ENCODE measurements around the gene TNFRSF18.
A peak's percentile ranks its signal among the peaks of the same experiment; 100 is the strongest.

Gene TNFRSF18

GRCh38 chr1:1220197-1220596 is 13.8 kb upstream of the TNFRSF18 start:
- FAIRE-seq = no peak
- DNase-seq (ENCODE audit: insufficient read length, low spot score) = no peak

GRCh38 chr1:1219341-1219740 is 12.9 kb upstream of the TNFRSF18 start:
- no peak for TF ChIP-seq POLR2AphosphoS5 (IDR thresholded peaks at IDR 0.05; ENCODE audit: low read depth, low read length)
- DNase-seq (ENCODE audit: insufficient read length, low spot score) (no peak), FAIRE-seq (no peak)

More at GRCh38 chr1:1220197-1220596, 13.8 kb upstream of the TNFRSF18 start:
- TF ChIP-seq POLR2AphosphoS5 (IDR thresholded peaks at IDR 0.05; ENCODE audit: low read depth, low read length) = no peak
- TF ChIP-seq POU2F2 (IDR thresholded peaks at IDR 0.05; ENCODE audit: low read depth, low read length) = no peak
- no peak for TF ChIP-seq TAF1 (IDR thresholded peaks at IDR 0.05; ENCODE audit: low read depth, low read length)
- TF ChIP-seq PAX5 (IDR thresholded peaks at IDR 0.05; ENCODE audit: insufficient read depth, low read length, severe bottlenecking) = no peak
- TF ChIP-seq POLR2A (IDR thresholded peaks at IDR 0.05; ENCODE audit: low read depth, low read length) = no peak

GRCh38 chr1:1218524-1219200 is 12.3 kb upstream of the TNFRSF18 start:
- TF ChIP-seq POLR2A (IDR thresholded peaks at IDR 0.05; ENCODE audit: low read depth, low read length) (no peak), POU2F2 (IDR thresholded peaks at IDR 0.05; ENCODE audit: low read depth, low read length) (0 out of 2 replicates have a peak, but pooled peaks have one; percentile 18), SPI1 (IDR thresholded peaks at IDR 0.05; ENCODE audit: low read depth, low read length) (no peak)
- DNase-seq (ENCODE audit: insufficient read length, low spot score) = no peak
- FAIRE-seq = no peak

GRCh38 chr1:1217621-1218523 is 11.5 kb upstream of the TNFRSF18 start:
- TF ChIP-seq POLR2A (IDR thresholded peaks at IDR 0.05; ENCODE audit: low read depth, low read length) (no peak), PAX5 (IDR thresholded peaks at IDR 0.05; ENCODE audit: insufficient read depth, low read length, severe bottlenecking) (no peak), POU2F2 (IDR thresholded peaks at IDR 0.05; ENCODE audit: low read depth, low read length) (no peak), SPI1 (IDR thresholded peaks at IDR 0.05; ENCODE audit: low read depth, low read length) (no peak), TAF1 (IDR thresholded peaks at IDR 0.05; ENCODE audit: low read depth, low read length) (no peak), POLR2AphosphoS5 (IDR thresholded peaks at IDR 0.05; ENCODE audit: low read depth, low read length) (no peak)
- FAIRE-seq = no peak
- DNase-seq (ENCODE audit: insufficient read length, low spot score) = no peak

GRCh38 chr1:1216770-1217620 is 10.6 kb upstream of the TNFRSF18 start:
- DNase-seq (ENCODE audit: insufficient read length, low spot score) (no peak), FAIRE-seq (no peak)
- TF ChIP-seq POLR2AphosphoS5 (IDR thresholded peaks at IDR 0.05; ENCODE audit: low read depth, low read length) = no peak
- TF ChIP-seq TAF1 (IDR thresholded peaks at IDR 0.05; ENCODE audit: low read depth, low read length) = no peak
- no peak for TF ChIP-seq POLR2A (IDR thresholded peaks at IDR 0.05; ENCODE audit: low read depth, low read length)
- TF ChIP-seq PAX5 (IDR thresholded peaks at IDR 0.05; ENCODE audit: insufficient read depth, low read length, severe bottlenecking) = no peak

- TF ChIP-seq POLR2AphosphoS5 (IDR thresholded peaks at IDR 0.05; ENCODE audit: low read depth, low read length) = no peak
- no peak for TF ChIP-seq TAF1 (IDR thresholded peaks at IDR 0.05; ENCODE audit: low read depth, low read length)
- no peak for TF ChIP-seq POLR2A (IDR thresholded peaks at IDR 0.05; ENCODE audit: low read depth, low read length)
- TF ChIP-seq SPI1 (IDR thresholded peaks at IDR 0.05; ENCODE audit: low read depth, low read length) = no peak
- no peak for TF ChIP-seq PAX5 (IDR thresholded peaks at IDR 0.05; ENCODE audit: insufficient read depth, low read length, severe bottlenecking)
- TF ChIP-seq POU2F2 (IDR thresholded peaks at IDR 0.05; ENCODE audit: low read depth, low read length) = no peak
- FAIRE-seq = no peak
- DNase-seq (ENCODE audit: insufficient read length, low spot score) = no peak
Measured at GRCh38 chr1:1215881-1216605, 9.7 kb upstream of the TNFRSF18 start.

- no peak for TF ChIP-seq POU2F2 (IDR thresholded peaks at IDR 0.05; ENCODE audit: low read depth, low read length)
- TF ChIP-seq POLR2AphosphoS5 (IDR thresholded peaks at IDR 0.05; ENCODE audit: low read depth, low read length) = 0 out of 2 replicates have a peak, but pooled peaks have one; percentile 9
- no peak for DNase-seq (ENCODE audit: insufficient read length, low spot score)
- FAIRE-seq = no peak
Measured at GRCh38 chr1:1215080-1215676, 8.8 kb upstream of the TNFRSF18 start.

- peak; percentile 88 for FAIRE-seq
- DNase-seq (ENCODE audit: insufficient read length, low spot score) = no peak
- no peak for TF ChIP-seq POU2F2 (IDR thresholded peaks at IDR 0.05; ENCODE audit: low read depth, low read length)
- TF ChIP-seq POLR2A (IDR thresholded peaks at IDR 0.05; ENCODE audit: low read depth, low read length) = no peak
- TF ChIP-seq POLR2AphosphoS5 (IDR thresholded peaks at IDR 0.05; ENCODE audit: low read depth, low read length) = no peak
- no peak for TF ChIP-seq PAX5 (IDR thresholded peaks at IDR 0.05; ENCODE audit: insufficient read depth, low read length, severe bottlenecking)
- TF ChIP-seq SPI1 (IDR thresholded peaks at IDR 0.05; ENCODE audit: low read depth, low read length) = no peak
- no peak for TF ChIP-seq TAF1 (IDR thresholded peaks at IDR 0.05; ENCODE audit: low read depth, low read length)
Measured at GRCh38 chr1:1213345-1214265, 7.2 kb upstream of the TNFRSF18 start, which contains the start of gene TNFRSF4. TSS of gene TNFRSF4 (minus strand) at chr1:1214153. CDS start at chr1:1214127, 26 bp downstream.

Measured in GM12891 (cell line).